HG02840 (cell line): Measurements from ENCODE around the gene SCT.

Experiments used
- ATAC-seq: cut with Tn5 transposase; IDR thresholded peaks from one replicate; pipeline ENCODE4 v1.9.1; 2021; ENCODE audit warnings: mild to moderate bottlenecking, moderate library complexity, moderate number of reproducible peaks; ENCODE audit not compliant: unreplicated experiment, low FRiP score

Gene SCT

DNA sequence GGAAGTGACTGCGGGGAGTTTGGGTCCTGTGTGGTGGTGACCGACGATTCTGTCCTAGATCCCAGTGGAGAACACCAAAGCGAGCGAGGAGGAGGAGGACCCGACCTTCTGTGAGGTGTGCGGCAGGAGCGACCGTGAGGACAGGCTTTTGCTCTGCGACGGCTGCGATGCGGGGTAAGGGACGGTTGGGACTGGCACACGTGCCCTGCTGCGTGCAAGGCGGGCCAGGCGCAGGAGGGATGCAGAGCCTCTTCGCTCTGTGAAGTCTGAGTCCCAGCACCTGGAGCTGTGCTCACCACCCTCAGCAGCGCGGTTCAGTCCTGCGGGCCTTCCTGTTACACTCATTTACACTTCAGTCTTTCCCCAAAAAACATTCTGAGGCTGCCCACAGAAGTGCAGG lies 34.5 kb downstream of the SCT start:
- ATAC-seq = no peak

DNA sequence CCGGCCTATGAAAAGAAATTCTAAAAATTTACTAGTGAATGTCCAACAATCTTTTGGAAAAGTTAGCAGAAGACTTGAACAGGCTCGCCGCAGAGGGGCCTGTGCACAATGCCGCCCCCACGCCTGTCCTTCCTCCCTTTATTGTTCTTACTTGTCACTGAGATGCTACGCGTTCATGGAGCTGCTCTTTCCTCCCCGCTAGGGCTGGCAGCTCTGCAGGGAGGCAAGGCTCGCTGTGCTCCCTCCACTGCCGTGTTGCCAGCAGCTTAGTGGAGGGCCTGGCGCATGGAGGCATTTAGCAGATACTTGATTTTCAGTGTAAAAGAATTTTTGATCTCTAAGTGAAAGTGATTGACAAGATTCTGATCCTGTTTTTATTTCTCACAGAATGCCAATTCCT lies 36.0 kb downstream of the SCT start:
- ATAC-seq = no peak

DNA sequence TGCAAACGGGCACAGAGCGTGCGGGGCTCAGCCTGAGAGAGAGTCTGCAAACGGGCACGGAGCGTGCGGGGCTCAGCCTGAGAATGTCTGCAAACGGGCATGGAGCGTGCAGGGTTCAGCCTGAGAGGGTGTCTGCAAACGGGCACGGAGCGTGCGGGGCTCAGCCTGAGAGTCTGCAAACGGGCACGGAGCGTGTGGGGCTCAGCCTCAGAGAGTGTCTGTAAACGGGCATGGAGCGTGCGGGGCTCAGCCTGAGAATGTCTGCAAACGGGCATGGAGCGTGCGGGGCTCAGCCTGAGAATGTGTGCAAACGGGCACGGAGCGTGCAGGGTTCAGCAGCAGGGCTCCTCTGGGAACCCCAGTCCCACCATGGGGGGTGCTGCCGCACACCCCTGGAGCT lies 37.2 kb downstream of the SCT start:
- ATAC-seq = no peak

DNA sequence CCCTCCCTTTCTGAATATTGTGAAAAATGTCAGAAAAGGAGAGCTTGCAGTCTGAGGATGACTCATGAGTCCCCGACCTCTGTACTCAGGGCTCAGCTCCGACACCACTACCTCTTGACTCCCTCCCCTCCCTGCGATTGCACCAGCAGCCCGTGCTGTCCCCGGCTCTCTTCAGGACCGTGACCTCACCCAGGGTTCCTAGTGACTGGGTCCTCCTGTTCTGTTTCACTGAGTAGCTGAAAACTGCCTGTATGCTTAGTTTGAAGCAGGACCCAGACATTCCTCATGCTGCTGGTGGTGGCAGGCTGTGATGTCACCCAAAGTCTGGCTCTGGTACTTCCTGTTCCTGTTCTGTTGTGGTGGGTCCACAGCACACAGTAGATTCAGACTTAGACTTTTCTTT lies 39.0 kb downstream of the SCT start:
- ATAC-seq = no peak

DNA sequence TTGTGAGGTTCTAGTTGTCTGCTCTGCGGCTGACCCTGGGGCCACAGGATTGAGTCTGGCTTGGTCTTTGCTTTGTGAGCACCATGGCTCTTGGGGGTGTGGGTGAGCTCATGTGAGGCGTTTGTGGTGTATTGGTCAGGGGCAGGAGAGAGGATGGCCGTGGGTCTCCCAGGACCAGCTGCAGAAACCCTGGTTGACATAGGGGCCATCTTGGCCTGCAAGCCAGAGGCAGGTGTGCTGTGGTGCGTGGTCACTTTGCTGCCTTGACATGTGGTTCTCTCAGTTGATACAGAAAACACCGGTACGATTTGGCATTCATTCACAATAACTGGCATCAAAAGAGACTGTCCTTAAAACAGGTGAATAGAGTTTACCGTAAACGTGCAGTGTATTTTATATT lies 39.4 kb downstream of the SCT start:
- ATAC-seq = no peak

DNA sequence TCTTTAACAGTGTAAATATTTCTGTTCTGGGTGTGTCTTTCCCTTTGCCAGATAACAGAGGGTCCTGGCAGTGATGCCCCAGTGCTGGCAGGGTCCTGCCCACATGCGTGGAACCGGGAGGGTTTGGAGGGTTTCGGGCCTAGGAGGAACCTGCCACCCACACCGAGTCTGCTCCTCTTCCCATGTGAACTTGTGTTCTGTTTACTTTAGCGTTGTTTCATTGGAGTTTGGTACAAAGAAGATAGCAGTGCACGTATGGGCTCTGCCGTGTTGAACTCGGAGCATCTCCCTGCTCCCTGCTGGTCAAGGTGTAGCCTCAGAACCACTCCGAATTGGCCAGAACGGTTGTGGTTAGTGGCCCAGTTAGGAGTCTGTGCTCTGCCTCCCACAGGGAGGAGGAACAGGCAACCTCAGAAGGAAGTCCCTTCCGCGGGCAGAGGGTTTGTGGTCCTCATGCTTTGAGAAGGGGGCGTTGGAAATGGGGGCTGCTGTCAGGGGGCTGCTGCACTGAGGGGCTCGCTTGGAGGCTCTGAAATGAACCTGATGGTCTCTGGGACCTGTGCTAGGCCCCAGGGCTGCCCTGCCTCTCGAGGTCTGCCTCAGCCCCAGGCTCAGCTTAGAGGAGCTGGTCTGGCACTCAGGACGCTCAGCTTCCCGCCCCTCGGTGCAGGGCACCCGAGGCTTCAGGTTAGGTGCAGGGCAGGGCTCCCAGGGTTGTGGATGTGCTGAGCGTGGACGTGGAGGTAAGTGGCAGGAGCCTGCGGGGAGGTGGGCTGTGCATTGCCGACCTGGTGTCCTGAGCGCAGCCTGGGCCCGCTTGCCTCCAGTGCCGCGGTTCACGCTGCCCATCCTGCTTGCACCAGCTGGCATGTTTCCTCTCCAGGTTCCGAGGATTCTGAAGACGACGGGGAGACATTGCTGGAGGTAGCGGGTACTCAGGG lies 40.3 kb downstream of the SCT start:
- no peak for ATAC-seq

DNA sequence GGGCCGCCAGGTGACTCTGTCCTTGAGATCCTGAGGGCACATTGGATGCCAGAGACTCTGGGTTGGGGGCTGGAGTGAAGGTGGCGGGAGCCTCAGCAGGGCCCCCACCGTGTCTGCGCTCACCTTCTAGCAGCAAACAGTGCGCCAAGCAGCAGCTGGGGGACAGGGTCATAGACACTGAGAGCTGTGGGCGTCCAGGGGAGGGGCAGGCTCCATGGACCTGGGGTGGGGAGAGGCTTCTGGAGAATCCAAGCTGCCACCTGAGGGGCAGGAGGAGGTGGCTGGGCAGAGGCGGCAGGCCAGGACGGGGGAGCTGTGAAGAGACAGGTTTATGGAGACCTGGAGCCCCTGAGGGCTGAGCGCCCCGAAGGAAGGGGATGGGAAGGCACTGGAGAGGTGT lies 42.7 kb downstream of the SCT start:
- ATAC-seq = no peak

DNA sequence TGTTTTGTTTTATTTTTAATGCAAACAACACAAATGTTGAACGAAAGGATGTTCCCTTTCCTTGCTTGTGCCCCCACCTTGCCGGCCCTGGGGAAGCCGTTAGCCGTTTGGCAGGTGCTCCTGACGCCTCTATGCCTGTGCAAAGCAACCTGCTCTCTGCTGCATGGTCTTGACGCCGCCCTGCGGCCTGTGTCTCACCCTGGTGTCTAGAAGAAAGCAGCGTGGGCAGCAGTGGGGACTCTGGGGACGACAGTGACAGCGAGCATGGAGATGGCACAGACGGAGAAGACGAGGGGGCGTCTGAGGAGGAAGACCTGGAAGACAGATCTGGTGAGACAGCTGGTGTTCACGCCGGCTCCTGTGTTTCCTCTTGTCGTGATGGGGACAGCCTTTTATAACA lies 45.2 kb downstream of the SCT start:
- no peak for ATAC-seq

DNA sequence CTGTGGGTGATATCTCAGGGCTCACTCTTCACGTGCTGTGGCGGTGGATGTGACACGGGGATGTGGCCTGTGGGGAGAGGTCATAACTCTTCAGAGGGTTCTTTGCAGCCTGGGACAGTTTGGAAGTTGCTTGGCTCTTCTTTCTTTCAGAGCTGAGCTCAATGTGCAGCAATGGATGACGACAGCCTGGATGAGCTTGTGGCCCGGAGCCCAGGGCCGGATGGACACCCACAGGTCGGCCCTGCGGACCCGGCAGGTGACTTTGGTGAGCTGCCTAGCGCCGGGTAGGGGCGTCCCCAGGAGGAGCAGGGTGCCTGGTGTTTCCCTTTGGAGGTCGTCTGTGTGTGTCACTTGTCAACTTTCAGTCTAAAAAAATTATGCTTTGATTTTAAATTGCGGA lies 45.6 kb downstream of the SCT start:
- ATAC-seq = no peak

DNA sequence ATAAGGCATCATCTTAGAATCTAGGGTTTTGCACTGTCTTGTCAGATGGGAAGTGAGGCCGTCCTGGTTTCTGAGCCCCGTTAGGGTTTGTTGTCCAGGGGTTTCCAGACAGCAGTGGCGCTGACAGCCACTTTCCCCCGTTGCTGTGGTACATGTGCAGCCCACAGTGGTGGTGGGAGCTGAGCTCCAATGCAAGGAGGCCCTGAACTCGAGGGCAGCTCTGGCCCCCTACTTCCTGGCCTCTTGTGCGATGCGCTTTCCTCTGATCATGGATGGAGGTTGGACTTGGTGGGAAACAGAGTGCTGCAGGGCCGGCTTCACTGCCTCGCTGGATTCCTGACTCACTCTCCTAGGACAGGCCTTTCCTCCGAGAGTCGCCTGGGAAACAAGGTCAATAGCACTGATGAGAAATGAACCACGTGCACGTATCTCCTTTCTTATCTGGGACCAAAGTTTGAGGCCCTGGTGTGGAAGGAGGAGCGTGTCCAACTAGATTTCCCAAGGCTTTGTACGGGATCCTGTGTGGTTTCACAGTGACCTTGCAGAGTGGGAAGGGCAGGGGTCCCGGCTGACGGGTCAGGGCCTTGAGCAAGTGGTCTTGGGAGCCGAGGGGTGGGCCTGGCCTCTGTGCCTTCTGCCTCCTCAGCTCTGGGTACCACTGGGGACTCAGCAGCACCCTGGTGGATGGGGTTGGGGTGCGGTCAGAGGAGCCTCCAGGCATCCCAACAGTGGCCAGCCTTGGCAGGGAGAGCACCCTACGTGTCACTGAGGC lies 47.0 kb downstream of the SCT start:
- no peak for ATAC-seq

DNA sequence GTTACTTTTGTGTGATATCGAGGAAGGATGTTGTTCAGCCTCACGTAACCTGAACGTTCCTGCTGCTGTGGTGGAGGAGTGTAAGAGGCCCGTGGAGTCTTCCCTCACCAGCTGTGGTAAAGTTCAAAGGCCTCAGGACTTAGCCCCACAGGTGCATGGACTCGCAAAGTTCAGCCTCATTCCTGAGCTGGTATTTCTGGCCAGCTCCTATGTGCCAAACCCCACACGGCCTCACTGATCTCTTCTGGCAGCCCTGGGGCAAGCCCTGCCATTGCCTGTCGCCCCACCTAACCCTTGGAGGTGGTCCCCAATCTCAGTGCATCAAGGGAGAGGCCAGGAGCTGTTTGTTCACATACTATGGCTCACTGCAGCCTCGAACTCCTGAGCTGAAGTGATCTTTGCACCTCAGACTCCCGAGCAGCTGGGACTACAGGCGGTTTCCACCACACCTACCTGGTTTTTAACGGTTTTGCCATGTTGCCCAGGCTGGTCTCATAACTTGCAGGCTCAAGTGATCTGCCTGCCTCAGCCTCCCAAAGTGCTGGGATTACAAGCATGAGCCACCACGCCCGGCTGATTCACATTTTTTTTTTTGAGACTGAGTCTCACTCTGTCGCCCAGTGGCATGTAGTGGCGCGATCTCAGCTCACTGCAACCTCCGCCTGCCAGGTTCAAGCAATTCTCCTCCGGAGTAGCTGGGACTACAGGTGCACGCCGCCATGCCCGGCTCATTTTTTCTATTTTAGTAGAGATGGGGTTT lies 48.5 kb downstream of the SCT start:
- no peak for ATAC-seq

DNA sequence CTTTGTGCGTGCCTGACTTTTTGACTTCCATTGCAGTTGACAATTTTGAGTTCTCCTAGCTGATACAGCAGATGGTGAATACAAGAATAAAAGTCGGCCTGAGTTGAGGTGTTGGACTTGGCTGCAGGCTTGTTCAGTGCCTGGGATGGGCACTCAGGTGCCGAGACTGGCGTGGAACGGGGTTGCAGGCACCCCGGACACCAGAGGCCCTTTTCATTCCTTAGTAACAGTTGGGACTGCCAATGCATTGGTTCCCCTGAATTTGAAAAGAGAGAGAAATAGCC lies 49.4 kb downstream of the SCT start:
- no peak for ATAC-seq

DNA sequence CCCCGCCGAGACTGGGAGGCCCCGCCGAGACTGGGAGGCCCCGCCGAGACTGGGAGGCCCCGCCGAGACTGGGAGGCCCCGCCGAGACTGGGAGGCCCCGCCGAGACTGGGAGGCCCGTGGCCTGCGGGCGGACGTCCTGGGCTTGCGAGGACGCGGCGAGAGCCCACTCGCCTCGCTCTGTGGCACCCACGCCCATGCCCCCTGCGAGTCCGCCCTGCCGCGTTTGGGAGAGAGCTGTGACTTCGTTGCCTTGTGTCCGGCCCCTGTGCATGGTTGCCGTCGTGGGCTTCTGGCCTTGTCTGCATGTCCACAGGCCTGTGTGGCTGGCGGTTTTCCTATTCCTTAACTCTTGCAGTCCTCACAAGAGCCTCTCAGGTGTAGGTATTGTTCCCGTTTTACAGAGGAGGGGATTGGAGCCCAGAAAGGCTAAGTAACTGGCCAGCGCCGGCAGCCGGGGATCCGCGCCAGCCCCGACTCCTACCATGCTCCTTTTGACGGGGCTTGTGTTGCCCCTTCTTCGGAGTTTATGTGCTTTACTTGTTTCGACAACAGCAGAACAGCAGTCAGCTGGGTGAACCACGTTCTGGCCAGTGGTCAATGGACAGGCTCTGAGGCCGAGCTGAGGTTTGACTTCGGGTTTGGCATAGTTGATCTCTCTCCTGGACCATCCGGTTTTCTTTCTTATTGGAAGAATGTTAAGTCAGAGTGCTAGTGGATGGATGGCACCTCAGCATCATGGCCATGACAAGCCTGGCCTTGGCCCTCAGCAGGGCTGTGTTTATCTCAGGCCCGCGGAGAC lies 50.0 kb downstream of the SCT start:
- no peak for ATAC-seq
